Activated naive CD4-positive, alpha-beta T cell treated with anti-CD3 and anti-CD28 coated beads for 36 hours (primary cell): ENCODE measurements around the gene CCDC9B. TPM values are rescaled to one million over a fixed set of nuclear protein-coding genes. Genes with fewer than 3 reads are reported as not detected.

Experiments used
- CTCF ChIA-PET: fragments of 350-600 bp; sonication (Branson Sonifier 250); formaldehyde crosslinking; loops from one replicate; lab custom pipeline; 2021; ENCODE audit warnings: antibody characterized with exemption; lab: Charles Lee
- DNase-seq: peaks from one replicate; pipeline ENCODE4 v3.0.0-alpha.2; 2020
- H3K27ac Mint-ChIP-seq: one replicate; pipeline ENCODE4 v1.8.0; 2021; ENCODE audit warnings: mild to moderate bottlenecking, mixed read lengths
- H3K27me3 Mint-ChIP-seq: one replicate; pipeline ENCODE4 v1.8.0; 2021; ENCODE audit warnings: low read depth, mixed read lengths
- H3K36me3 Mint-ChIP-seq: one replicate; pipeline ENCODE4 v1.8.0; 2021; ENCODE audit warnings: low read depth, mixed read lengths
- H3K4me1 Mint-ChIP-seq: one replicate; pipeline ENCODE4 v1.8.0; 2021; ENCODE audit warnings: low read depth, mixed read lengths
- H3K4me3 Mint-ChIP-seq: one replicate; pipeline ENCODE4 v1.8.0; 2021; ENCODE audit warnings: mild to moderate bottlenecking, moderate library complexity, mixed read lengths
- H3K9me3 Mint-ChIP-seq: one replicate; pipeline ENCODE4 v1.8.0; 2021; ENCODE audit warnings: mixed read lengths
- intact Hi-C: fragments of 100-400 bp; cut with micrococcal nuclease; formaldehyde crosslinking; loops from one replicate; pipeline ENCODE4 v1.15.1; 2023
- total RNA-seq, 2 experiments: library from RNA; stranded (reverse); gene quantifications; one replicate each; pipeline ENCODE4 v1.2.3, GENCODE V29; 2021

The CCDC9B gene
- total RNA-seq, 2 experiments from 2014 or later, result 1.9 to 2.2 TPM

DNA sequence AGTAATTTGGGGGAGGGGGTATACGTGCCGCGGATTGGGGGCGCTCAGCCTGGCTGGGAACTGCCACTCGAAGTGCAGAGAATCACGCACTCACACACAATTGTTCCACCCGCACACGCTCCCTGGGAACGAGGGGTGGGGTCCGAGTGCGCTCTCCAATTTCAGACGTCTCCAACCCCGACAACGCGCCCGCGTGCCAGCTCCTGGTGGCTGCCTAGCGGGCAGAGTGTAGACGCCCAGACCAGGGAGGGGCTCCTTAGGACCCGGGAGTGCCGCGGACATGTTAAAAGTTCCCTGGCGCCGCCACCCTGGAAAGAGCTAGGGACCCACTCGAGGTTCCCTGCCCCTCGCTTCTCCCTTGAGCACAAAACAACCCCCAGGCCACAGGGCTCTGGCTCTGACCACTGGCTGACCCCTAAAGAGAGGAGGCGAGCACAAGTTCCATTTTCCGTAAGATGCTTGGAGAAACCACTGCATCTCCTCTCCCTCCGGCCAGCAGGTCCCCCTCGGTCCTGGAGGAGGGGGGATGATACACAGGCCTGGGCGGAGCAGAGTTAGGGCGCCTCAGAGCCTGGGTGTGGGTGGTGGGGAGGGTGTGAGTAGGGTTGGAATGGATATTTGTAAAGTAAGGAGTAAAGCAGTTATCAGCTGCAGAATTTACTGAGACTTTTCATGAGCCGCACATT lies 57.0 kb downstream of the CCDC9B start:
- CTCF ChIA-PET, result interaction anchor here (0.6 to 2.8 kb wide), 7 partner anchors 9 to 54 kb away, joined by 3 to 17 read pairs (median 3); partner anchors contain the start of genes PAK6 and PLCB2
- H3K4me1 Mint-ChIP-seq, result peaks cover 5% of the 10 kb centered on the region
- H3K36me3 Mint-ChIP-seq, result no peaks in the 10 kb centered on the region
- H3K27me3 Mint-ChIP-seq, result peaks cover 18% of the 10 kb centered on the region
- H3K4me3 Mint-ChIP-seq, result peak overlapping the region; percentile 21
- intact Hi-C loops, result loop anchor here (5.0 kb wide), 1 partner anchor 39 kb away; the partner anchor contains the start of gene INAFM2
- no peak overlapping the region for H3K27ac Mint-ChIP-seq
- no peak for DNase-seq
- H3K9me3 Mint-ChIP-seq, result no peaks in the 10 kb centered on the region

DNA sequence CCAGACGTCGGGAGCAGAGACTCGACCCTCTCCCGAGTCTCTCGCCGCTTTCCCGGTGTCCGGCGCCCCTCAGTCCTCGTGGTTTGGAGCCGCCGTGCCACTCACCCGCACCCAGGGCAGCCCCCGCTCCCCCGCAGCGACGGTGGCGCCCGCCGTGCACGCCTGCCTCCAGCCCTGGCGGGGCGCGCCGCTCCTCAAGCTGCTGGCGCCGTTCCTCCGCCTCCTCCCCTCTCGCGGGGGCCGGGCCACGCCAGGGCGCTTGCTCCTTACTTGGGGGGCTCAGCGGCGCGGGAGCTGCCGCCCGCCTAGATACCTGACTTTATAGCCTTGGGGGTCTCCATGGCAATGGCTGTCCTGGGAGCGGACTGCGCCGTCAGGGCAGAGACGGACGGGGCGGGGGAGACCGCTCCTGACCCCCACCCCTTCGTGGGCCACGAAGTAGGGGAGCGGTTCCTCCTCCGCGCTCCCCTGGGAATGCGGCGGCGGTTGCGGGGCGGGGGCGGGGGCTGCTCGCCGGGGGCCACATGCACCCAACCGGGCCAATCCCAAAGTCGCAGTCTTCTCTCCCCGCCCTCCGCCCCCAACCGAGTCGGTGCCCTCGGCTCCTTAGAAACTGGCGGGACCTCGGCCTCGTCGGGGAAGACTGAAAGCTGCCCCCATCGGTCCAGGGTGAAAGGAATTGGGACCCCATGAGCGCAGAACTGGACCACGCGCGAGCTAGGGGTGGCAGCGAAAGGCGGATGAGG lies 57.7 kb downstream of the CCDC9B start, which contains the start of gene ANKRD63:
ANKRD63 (minus strand) TSS at position 196 of the 746 bp plus-strand sequence. CDS start 478 bp downstream, outside the sequence.
- H3K9me3 Mint-ChIP-seq, result no peaks in the 10 kb centered on the region
- peak within 1 kb of the TSS; percentile 62 for H3K4me3 Mint-ChIP-seq
- CTCF ChIA-PET, result interaction anchor here (1.0 to 2.8 kb wide), 6 partner anchors 8 to 54 kb away, joined by 3 to 17 read pairs (median 4); partner anchors contain the start of gene PLCB2
- DNase-seq, result peak; percentile 22
- H3K36me3 Mint-ChIP-seq, result no peaks in the 10 kb centered on the region
- H3K4me1 Mint-ChIP-seq, result peaks cover 5% of the 10 kb centered on the region
- intact Hi-C loops, result loop anchor here (5.0 kb wide), 1 partner anchor 39 kb away; the partner anchor contains the start of gene INAFM2
- no peak within 1 kb of the TSS for H3K27ac Mint-ChIP-seq
- peaks cover 23% of the 10 kb centered on the region for H3K27me3 Mint-ChIP-seq

DNA sequence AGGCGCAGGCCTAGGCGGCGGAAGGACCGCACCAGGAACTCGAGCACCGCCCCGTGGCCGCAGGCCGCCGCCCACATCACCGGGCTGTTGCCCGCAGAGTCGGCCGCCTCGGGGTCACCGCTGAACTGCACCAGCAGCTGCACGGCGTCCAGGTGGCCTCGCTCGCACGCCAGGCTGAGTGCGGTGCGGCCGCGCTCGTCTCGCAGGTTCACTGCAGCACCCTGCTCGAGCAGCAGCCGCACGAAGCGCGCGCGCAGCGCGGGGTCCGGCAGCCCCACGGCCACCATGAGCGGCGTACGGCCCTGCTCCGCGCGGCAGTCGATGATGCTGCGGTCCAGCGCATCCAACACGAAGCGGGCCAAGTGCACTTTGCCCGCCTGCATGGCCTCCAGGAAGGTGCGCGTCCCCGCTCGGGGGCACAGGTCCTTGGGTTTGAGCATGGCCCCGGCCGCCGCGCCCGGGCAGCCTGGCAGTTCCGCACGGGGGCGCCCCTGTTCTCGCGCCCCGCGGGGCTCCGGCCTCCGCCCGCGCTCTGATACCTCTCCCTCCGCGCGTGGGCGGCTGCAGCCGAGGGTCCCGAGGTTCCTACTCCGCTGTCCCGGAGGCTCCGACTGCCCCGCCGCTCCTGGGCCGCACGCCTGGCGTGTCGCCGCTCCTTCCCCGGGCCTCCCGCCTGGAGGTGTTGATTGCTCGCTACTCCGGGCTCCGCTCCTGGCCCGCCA lies 58.4 kb downstream of the CCDC9B start:
- CTCF ChIA-PET, result interaction anchor here (1.0 to 2.8 kb wide), 5 partner anchors 7 to 55 kb away, joined by 3 to 17 read pairs (median 4); partner anchors contain the start of gene PLCB2
- Mint-ChIP-seq H3K4me3 (peak overlapping the region; percentile 62), H3K4me1 (peaks cover 5% of the 10 kb centered on the region), H3K9me3 (no peaks in the 10 kb centered on the region), H3K27ac (no peak overlapping the region), H3K27me3 (peaks cover 28% of the 10 kb centered on the region), H3K36me3 (no peaks in the 10 kb centered on the region)
- DNase-seq, result peak; percentile 38
- intact Hi-C loops, result loop anchor here (5.0 kb wide), 1 partner anchor 40 kb away; the partner anchor contains the start of gene INAFM2

DNA sequence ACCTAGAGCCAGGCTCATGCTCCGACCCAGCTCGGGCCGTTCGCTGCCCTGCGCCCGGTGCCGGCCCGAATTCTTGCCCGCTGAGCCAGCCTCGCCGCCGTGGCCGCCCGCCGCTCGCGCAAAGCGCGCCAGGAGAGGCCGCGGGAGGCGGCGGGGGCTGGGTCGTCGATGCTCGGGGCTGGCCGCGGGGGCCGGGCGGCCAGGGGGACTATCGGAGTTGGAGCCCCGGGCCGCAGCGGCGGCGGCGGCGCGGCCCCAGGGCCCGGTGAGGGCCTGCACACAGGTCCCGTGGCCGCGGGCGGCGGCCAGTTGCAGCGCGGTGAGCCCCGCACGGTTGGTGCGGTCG lies 59.0 kb downstream of the CCDC9B start:
- intact Hi-C loops, result loop anchor here (5.0 kb wide), 1 partner anchor 41 kb away; the partner anchor contains the start of gene INAFM2
- H3K9me3 Mint-ChIP-seq, result no peaks in the 10 kb centered on the region
- CTCF ChIA-PET, result interaction anchor here (2.8 kb wide), 1 partner anchor 28 kb away, joined by 11 read pairs; no protein-coding TSS in a partner anchor
- H3K4me1 Mint-ChIP-seq, result peaks cover 5% of the 10 kb centered on the region
- peaks cover 31% of the 10 kb centered on the region for H3K27me3 Mint-ChIP-seq
- H3K4me3 Mint-ChIP-seq, result no peak overlapping the region
- H3K27ac Mint-ChIP-seq, result no peak overlapping the region
- H3K36me3 Mint-ChIP-seq, result no peaks in the 10 kb centered on the region
- DNase-seq, result no peak

Other genes starting within 250 kb of the CCDC9B start
- gene BMF, start 232.1 kb downstream of the CCDC9B start, total RNA-seq, result 10 to 100 TPM in 1 of 2 experiments, 1 to 10 TPM in 1; 9.4 to 10.3 TPM
- 100 to 1,000 TPM; 102 to 106 TPM for gene BUB1B, start 179.9 kb downstream of the CCDC9B start, total RNA-seq
- gene PAK6, start 101.9 kb downstream of the CCDC9B start, total RNA-seq, result not detected
- gene ANKRD63, start 57.9 kb downstream of the CCDC9B start, total RNA-seq, result not detected
- gene PLCB2, start 33.0 kb downstream of the CCDC9B start, total RNA-seq, result 10 to 100 TPM; 55.0 to 56.7 TPM
- 1 to 10 TPM; 4.9 to 6.5 TPM for gene INAFM2, start 17.2 kb downstream of the CCDC9B start, total RNA-seq
- not detected for gene PHGR1, start 10.1 kb upstream of the CCDC9B start, total RNA-seq
- gene DISP2, start 17.3 kb upstream of the CCDC9B start, total RNA-seq, result under 1 TPM in 1 of 2 experiments, not detected in 1; 0.02 TPM
- gene KNSTRN, start 41.8 kb upstream of the CCDC9B start, total RNA-seq, result 10 to 100 TPM; 60.7 to 62.1 TPM
- gene IVD, start 64.9 kb upstream of the CCDC9B start, total RNA-seq, result 10 to 100 TPM; 33.1 to 34.1 TPM
- gene BAHD1, start 100.0 kb upstream of the CCDC9B start, total RNA-seq, result 10 to 100 TPM in 1 of 2 experiments, 1 to 10 TPM in 1; 9.9 to 11.7 TPM
- gene CHST14, start 130.0 kb upstream of the CCDC9B start, total RNA-seq, result 1 to 10 TPM; 4.4 to 4.6 TPM
- 10 to 100 TPM; 25.4 to 25.8 TPM for gene CCDC32, start 224.1 kb upstream of the CCDC9B start, total RNA-seq
- gene RPUSD2, start 228.4 kb upstream of the CCDC9B start, total RNA-seq, result 10 to 100 TPM; 10.9 to 12.6 TPM